ENCODE results near the gene NPR3.

GRCh38 chr5:32753765-32754164 is 42.6 kb downstream of the NPR3 start:
- TF ChIP-seq POLR2AphosphoS5 (IDR thresholded peaks at IDR 0.05): no peak
- TF ChIP-seq, protein P1, sequence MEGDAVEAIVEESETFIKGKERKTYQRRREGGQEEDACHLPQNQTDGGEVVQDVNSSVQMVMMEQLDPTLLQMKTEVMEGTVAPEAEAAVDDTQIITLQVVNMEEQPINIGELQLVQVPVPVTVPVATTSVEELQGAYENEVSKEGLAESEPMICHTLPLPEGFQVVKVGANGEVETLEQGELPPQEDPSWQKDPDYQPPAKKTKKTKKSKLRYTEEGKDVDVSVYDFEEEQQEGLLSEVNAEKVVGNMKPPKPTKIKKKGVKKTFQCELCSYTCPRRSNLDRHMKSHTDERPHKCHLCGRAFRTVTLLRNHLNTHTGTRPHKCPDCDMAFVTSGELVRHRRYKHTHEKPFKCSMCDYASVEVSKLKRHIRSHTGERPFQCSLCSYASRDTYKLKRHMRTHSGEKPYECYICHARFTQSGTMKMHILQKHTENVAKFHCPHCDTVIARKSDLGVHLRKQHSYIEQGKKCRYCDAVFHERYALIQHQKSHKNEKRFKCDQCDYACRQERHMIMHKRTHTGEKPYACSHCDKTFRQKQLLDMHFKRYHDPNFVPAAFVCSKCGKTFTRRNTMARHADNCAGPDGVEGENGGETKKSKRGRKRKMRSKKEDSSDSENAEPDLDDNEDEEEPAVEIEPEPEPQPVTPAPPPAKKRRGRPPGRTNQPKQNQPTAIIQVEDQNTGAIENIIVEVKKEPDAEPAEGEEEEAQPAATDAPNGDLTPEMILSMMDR (IDR thresholded peaks at IDR 0.05): no peak
- no peak for TF ChIP-seq POLR2A (IDR thresholded peaks at IDR 0.05; ENCODE audit: low read depth)
- TF ChIP-seq EP300 (IDR thresholded peaks at IDR 0.05): no peak

Data from esophagus muscularis mucosa (tissue), 4 donors.